ENCODE results near the gene GID8. TPM values are rescaled to one million over a fixed set of nuclear protein-coding genes. Genes with fewer than 3 reads are reported as not detected.

GID8 gene
- polyA plus RNA-seq, 1 of the 3 experiments (the other 2 are of a cell fraction): 18.1 TPM

DNA sequence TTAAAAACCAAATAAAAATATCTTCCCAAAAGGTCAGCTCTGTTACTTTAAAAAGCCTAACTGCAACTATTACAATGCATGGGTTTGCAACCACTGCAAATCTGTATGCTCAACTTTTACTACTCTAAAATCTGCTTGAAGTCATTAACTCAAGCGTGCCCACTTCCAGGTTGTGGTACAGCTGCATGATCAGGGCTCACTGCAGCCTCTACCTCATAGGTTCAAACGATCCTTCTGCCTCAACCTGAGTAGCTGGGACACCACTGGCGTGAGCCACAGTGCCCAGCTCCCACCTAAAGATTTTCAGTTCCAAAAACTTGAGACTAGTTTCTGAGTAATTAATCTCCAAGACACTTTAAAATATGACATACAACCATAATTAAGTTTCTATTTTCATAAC, 19.8 kb upstream of the GID8 start:
- H3K4me2 ChIP-seq: no peak overlapping the region
- H3K9me2 ChIP-seq: no peaks in the 10 kb centered on the region
- TF ChIP-seq SIN3A (IDR thresholded peaks at IDR 0.05; ENCODE audit: borderline replicate concordance, low read depth, low read length) (no peak), NRF1 (IDR thresholded peaks at IDR 0.05; ENCODE audit: low read depth, low read length) (no peak), ELF1 (IDR thresholded peaks at IDR 0.05) (no peak), JUND (IDR thresholded peaks at IDR 0.05) (no peak), RCOR1 (IDR thresholded peaks at IDR 0.05; ENCODE audit: low read length) (no peak), RFX5 (IDR thresholded peaks at IDR 0.05; ENCODE audit: low read length) (no peak), GABPA (IDR thresholded peaks at IDR 0.05; ENCODE audit: low read depth) (no peak), FOXJ3 (CRISPR knock-in tag; IDR thresholded peaks at IDR 0.05) (no peak)
- TF ChIP-seq, protein P1, sequence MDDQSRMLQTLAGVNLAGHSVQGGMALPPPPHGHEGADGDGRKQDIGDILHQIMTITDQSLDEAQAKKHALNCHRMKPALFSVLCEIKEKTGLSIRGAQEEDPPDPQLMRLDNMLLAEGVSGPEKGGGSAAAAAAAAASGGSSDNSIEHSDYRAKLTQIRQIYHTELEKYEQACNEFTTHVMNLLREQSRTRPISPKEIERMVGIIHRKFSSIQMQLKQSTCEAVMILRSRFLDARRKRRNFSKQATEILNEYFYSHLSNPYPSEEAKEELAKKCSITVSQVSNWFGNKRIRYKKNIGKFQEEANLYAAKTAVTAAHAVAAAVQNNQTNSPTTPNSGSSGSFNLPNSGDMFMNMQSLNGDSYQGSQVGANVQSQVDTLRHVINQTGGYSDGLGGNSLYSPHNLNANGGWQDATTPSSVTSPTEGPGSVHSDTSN (IDR thresholded peaks at IDR 0.05): no peak
- TF ChIP-seq, protein P2, sequence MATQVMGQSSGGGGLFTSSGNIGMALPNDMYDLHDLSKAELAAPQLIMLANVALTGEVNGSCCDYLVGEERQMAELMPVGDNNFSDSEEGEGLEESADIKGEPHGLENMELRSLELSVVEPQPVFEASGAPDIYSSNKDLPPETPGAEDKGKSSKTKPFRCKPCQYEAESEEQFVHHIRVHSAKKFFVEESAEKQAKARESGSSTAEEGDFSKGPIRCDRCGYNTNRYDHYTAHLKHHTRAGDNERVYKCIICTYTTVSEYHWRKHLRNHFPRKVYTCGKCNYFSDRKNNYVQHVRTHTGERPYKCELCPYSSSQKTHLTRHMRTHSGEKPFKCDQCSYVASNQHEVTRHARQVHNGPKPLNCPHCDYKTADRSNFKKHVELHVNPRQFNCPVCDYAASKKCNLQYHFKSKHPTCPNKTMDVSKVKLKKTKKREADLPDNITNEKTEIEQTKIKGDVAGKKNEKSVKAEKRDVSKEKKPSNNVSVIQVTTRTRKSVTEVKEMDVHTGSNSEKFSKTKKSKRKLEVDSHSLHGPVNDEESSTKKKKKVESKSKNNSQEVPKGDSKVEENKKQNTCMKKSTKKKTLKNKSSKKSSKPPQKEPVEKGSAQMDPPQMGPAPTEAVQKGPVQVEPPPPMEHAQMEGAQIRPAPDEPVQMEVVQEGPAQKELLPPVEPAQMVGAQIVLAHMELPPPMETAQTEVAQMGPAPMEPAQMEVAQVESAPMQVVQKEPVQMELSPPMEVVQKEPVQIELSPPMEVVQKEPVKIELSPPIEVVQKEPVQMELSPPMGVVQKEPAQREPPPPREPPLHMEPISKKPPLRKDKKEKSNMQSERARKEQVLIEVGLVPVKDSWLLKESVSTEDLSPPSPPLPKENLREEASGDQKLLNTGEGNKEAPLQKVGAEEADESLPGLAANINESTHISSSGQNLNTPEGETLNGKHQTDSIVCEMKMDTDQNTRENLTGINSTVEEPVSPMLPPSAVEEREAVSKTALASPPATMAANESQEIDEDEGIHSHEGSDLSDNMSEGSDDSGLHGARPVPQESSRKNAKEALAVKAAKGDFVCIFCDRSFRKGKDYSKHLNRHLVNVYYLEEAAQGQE (IDR thresholded peaks at IDR 0.05; ENCODE audit: low read depth, low read length): no peak
- TF ChIP-seq, protein P3, sequence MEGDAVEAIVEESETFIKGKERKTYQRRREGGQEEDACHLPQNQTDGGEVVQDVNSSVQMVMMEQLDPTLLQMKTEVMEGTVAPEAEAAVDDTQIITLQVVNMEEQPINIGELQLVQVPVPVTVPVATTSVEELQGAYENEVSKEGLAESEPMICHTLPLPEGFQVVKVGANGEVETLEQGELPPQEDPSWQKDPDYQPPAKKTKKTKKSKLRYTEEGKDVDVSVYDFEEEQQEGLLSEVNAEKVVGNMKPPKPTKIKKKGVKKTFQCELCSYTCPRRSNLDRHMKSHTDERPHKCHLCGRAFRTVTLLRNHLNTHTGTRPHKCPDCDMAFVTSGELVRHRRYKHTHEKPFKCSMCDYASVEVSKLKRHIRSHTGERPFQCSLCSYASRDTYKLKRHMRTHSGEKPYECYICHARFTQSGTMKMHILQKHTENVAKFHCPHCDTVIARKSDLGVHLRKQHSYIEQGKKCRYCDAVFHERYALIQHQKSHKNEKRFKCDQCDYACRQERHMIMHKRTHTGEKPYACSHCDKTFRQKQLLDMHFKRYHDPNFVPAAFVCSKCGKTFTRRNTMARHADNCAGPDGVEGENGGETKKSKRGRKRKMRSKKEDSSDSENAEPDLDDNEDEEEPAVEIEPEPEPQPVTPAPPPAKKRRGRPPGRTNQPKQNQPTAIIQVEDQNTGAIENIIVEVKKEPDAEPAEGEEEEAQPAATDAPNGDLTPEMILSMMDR (IDR thresholded peaks at IDR 0.05): no peak
- H3K9ac ChIP-seq: no peak overlapping the region
- no peak overlapping the region for H3K27ac ChIP-seq (ENCODE audit: low read depth in 2 of 2, low read length in 1 of 2)
- H2AFZ ChIP-seq (ENCODE audit: low read depth): no peak overlapping the region
- H3K4me3 ChIP-seq (ENCODE audit: low read depth in 2 of 2, low read length in 1 of 2): no peak overlapping the region
- ChIA-PET POLR2A (no interaction called here), CTCF (interaction anchor here (0.9 to 17.1 kb wide), 3 partner anchors 8 to 28 kb away, joined by 3 to 181 read pairs (median 127); no protein-coding TSS in a partner anchor)
- H3K27me3 ChIP-seq (ENCODE audit: insufficient read depth): no peaks in the 10 kb centered on the region
- H3F3A ChIP-seq (replicated peaks; ENCODE audit: insufficient read depth): peaks cover 4% of the 10 kb centered on the region
- H3K4me1 ChIP-seq (ENCODE audit: control insufficient read depth in 1 of 2, insufficient read depth in 2 of 2, low read depth in 1 of 2, low read length in 1 of 2): peaks cover 16 to 31% of the 10 kb centered on the region in 2 experiments; a peak in 2 of 4 replicates
- no peak for DNase-seq
- H3K36me3 ChIP-seq (replicated peaks in 1 of 2; ENCODE audit: control insufficient read depth in 1 of 2, insufficient read depth in 2 of 2, low read length in 1 of 2): peaks cover 4 to 13% of the 10 kb centered on the region in 2 experiments
- peaks cover 100% of the 10 kb centered on the region for H3K79me2 ChIP-seq (ENCODE audit: insufficient read depth)
- H3K9me3 ChIP-seq: no peaks in the 10 kb centered on the region
- 100% methylated on average over 3 of the region's 3 CpGs for WGBS (ENCODE audit: low lambda C conversion rate)
- H4K20me1 ChIP-seq (ENCODE audit: insufficient read depth): peaks cover 100% of the 10 kb centered on the region

DNA sequence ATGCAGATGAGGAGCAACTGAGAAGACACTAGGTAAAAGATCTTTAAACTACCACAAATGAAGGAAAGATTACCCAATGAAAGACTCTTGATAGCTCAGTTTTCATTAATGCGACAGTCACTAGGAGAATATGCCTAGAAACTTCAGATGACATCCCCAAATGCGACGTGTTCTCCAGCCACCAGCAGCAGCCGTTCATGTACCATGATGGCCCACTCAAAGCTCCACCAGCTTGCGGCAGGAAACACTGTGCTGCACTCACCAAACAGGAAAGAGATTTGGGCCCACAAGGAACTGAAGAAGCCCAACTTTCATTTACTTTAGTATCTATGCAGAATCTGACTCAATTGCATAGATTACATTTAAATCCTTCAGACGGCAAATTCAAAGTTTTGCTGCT, 19.1 kb upstream of the GID8 start:
- peaks cover 4% of the 10 kb centered on the region for H3F3A ChIP-seq (replicated peaks; ENCODE audit: insufficient read depth)
- 97% methylated on average over 6 of the region's 6 CpGs for WGBS (ENCODE audit: low lambda C conversion rate)
- H3K9me3 ChIP-seq: no peaks in the 10 kb centered on the region
- no peak overlapping the region for H3K4me2 ChIP-seq
- H3K36me3 ChIP-seq (replicated peaks in 1 of 2; ENCODE audit: control insufficient read depth in 1 of 2, insufficient read depth in 2 of 2, low read length in 1 of 2): peaks cover 0 to 6% of the 10 kb centered on the region in 2 experiments
- H4K20me1 ChIP-seq (ENCODE audit: insufficient read depth): peaks cover 100% of the 10 kb centered on the region
- TF ChIP-seq SMC3 (IDR thresholded peaks at IDR 0.05; ENCODE audit: low read depth, low read length) (no peak), RCOR1 (IDR thresholded peaks at IDR 0.05; ENCODE audit: low read length) (no peak), RXRA (IDR thresholded peaks at IDR 0.05; ENCODE audit: borderline replicate concordance, low read depth) (no peak), FOXJ3 (CRISPR knock-in tag; IDR thresholded peaks at IDR 0.05) (no peak), MXI1 (IDR thresholded peaks at IDR 0.05; ENCODE audit: low read depth, low read length) (no peak)
- TF ChIP-seq, protein P4, sequence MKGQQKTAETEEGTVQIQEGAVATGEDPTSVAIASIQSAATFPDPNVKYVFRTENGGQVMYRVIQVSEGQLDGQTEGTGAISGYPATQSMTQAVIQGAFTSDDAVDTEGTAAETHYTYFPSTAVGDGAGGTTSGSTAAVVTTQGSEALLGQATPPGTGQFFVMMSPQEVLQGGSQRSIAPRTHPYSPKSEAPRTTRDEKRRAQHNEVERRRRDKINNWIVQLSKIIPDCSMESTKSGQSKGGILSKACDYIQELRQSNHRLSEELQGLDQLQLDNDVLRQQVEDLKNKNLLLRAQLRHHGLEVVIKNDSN (IDR thresholded peaks at IDR 0.05; ENCODE audit: borderline replicate concordance, low read depth): no peak
- H3K9ac ChIP-seq: no peak overlapping the region
- peaks cover 22 to 30% of the 10 kb centered on the region in 2 experiments; a peak in 3 of 4 replicates for H3K4me1 ChIP-seq (ENCODE audit: control insufficient read depth in 1 of 2, insufficient read depth in 2 of 2, low read depth in 1 of 2, low read length in 1 of 2)
- POLR2A ChIA-PET: no interaction called here
- H3K27me3 ChIP-seq (ENCODE audit: insufficient read depth): no peaks in the 10 kb centered on the region
- peaks cover 100% of the 10 kb centered on the region for H3K79me2 ChIP-seq (ENCODE audit: insufficient read depth)
- no peak overlapping the region for H3K4me3 ChIP-seq (ENCODE audit: low read depth in 2 of 2, low read length in 1 of 2)
- CTCF ChIA-PET: interaction anchor here (12.2 to 17.1 kb wide), 2 partner anchors 9 to 18 kb away, joined by 127 to 181 read pairs; no protein-coding TSS in a partner anchor
- H3K9me2 ChIP-seq: no peaks in the 10 kb centered on the region
- no peak overlapping the region for H3K27ac ChIP-seq (ENCODE audit: low read depth in 2 of 2, low read length in 1 of 2)
- DNase-seq: no peak
- H2AFZ ChIP-seq (ENCODE audit: low read depth): no peak overlapping the region

Measured in SK-N-SH (cell line).